ENCODE data around the gene CYTH4.

CYTH4 gene

DNA sequence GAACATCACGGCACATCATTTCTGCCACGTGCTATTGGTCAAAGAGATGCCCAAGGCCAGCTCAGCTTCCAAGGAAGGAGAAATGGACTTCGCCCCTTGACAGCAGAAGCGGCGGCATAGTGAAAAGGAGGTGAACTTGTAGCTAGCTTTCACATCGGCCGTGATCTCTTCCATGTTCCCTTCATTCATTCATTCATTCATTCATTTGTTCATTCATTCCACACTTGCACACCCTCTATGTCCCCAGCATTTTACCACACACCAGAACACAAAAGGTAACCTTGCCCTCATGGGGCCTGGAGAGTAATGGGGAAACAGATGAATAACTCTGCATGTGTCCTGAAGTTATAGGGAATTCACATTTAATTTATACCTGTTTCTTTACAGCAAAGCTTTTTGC lies 1.1 kb upstream of the CYTH4 start:
- Histone ChIP-seq H3K4me3 (ENCODE audit: severe bottlenecking) (no peak overlapping the region), H3K27me3 (ENCODE audit: insufficient read depth, poor library complexity, severe bottlenecking) (no peaks in the 10 kb centered on the region), H3K9me3 (ENCODE audit: severe bottlenecking) (no peaks in the 10 kb centered on the region), H3K36me3 (ENCODE audit: low read depth) (no peaks in the 10 kb centered on the region), H3K4me1 (ENCODE audit: insufficient read depth, poor library complexity, severe bottlenecking) (peaks cover 7% of the 10 kb centered on the region), H3K27ac (ENCODE audit: poor library complexity, severe bottlenecking) (no peak overlapping the region)
- ATAC-seq (ENCODE audit: low read depth): no peak
- DNase-seq (ENCODE audit: low spot score): no peak
- no peak for TF ChIP-seq CTCF (IDR thresholded peaks at IDR 0.05; ENCODE audit: poor library complexity, severe bottlenecking)

DNA sequence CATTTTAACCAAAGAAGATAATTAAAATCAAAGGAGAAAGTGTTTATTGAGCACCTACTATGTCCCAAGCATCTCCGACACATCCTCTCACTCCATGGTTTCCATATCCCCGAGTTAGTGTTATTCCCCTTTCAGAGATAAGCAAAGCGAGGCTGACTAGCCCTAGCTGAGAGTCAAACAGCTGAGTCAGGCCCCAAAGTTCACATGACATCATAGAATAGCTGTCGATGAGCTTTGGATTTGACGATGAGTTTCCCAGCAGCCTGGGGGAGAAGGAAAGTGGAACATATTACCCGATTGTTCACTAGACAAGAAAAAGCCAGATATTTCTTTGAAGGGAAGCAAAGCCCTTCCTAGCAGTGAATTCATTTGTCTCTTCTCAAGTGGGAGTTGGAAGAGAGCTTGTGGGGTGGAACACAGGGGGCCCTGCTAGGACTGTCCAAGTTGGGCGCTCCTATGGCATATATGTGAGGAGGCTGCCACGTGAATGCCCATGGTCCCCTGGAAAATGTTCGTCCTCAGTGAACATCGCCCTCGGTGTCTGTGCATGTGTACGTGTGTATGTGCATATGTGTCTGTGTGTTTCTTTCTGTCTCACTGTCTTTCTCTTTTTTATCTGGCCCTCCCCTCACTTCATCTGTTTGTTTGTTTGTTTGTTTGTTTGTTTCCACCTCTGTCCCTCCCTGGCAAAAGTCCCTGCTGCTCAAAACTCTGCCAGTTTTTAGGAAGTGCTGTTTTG lies 493 bp upstream of the CYTH4 start:
- DNase-seq (ENCODE audit: low spot score) (no peak), ATAC-seq (ENCODE audit: low read depth) (no peak)
- Histone ChIP-seq H3K27me3 (ENCODE audit: insufficient read depth, poor library complexity, severe bottlenecking) (no peaks in the 10 kb centered on the region), H3K4me3 (ENCODE audit: severe bottlenecking) (no peak overlapping the region), H3K4me1 (ENCODE audit: insufficient read depth, poor library complexity, severe bottlenecking) (peaks cover 7% of the 10 kb centered on the region), H3K36me3 (ENCODE audit: low read depth) (no peaks in the 10 kb centered on the region), H3K27ac (ENCODE audit: poor library complexity, severe bottlenecking) (no peak overlapping the region), H3K9me3 (ENCODE audit: severe bottlenecking) (no peaks in the 10 kb centered on the region)
- TF ChIP-seq CTCF (IDR thresholded peaks at IDR 0.05; ENCODE audit: poor library complexity, severe bottlenecking): no peak

DNA sequence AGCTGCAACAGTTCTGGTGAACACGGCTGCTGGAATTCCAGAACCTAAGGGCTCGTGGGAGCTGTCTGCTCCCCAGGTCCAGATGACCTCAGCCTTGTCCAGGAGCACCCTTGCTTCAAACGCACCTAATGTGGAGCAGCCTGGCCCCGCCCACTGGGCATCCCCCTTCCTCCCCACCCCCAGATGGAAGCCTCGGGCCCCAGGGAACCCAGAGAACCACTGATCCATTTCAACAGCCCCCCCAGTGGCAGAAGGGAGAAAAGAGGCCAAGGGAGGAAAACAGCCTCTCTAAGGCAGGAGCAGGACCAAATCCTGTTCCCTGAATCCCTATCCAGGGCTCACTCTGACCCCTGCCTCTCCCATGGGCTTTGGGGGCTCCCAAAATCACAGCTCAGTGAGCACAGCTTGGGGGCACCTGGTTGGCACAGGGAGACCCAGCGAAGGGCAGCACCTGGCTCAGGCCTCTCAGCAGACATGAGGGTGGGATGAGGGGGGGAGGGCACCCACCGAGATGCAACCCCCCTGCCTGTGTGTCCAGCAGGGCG lies 1.2 kb downstream of the CYTH4 start:
- DNase-seq (ENCODE audit: low spot score) (no peak), ATAC-seq (ENCODE audit: low read depth) (no peak)
- TF ChIP-seq CTCF (IDR thresholded peaks at IDR 0.05; ENCODE audit: poor library complexity, severe bottlenecking): no peak
- H3K36me3 ChIP-seq (ENCODE audit: low read depth): no peaks in the 10 kb centered on the region
- no peak overlapping the region for H3K4me3 ChIP-seq (ENCODE audit: severe bottlenecking)
- H3K27me3 ChIP-seq (ENCODE audit: insufficient read depth, poor library complexity, severe bottlenecking): no peaks in the 10 kb centered on the region
- no peaks in the 10 kb centered on the region for H3K9me3 ChIP-seq (ENCODE audit: severe bottlenecking)
- H3K4me1 ChIP-seq (ENCODE audit: insufficient read depth, poor library complexity, severe bottlenecking): peaks cover 7% of the 10 kb centered on the region
- H3K27ac ChIP-seq (ENCODE audit: poor library complexity, severe bottlenecking): no peak overlapping the region

DNA sequence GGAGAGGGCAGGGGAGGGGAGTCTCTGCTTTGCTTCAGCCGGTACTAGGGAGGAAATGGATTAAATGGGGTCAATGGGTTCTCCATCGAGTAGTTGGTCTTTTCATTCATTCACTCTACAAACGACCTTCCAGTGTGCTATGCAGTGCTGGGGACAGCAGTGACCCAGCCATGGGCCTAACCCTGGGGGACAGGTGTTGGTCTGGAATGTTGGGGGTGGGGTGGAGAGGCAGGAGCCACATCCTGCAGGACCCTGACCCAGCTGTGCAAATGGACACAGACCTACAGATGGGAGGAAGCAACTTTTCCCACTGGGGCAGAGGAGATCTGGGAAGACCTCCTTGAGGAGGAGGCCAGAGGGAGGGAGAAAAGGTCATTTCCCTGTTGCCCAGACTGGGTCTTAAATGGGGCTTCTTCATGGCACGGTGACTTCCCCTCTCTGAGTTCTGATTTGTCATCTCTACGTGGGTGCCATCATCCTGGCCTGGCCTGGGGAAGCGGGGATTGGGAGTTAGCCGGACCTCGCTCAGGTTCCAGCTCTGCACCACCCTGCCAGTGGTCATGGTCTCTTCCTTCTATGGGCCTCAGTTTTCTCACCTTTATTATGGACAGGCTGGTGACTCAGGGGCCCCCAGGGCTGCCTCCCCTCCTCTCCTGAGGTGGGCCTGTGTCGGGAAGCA lies 2.0 kb downstream of the CYTH4 start:
- DNase-seq (ENCODE audit: low spot score): no peak
- Histone ChIP-seq H3K27ac (ENCODE audit: poor library complexity, severe bottlenecking) (no peak overlapping the region), H3K9me3 (ENCODE audit: severe bottlenecking) (no peaks in the 10 kb centered on the region), H3K27me3 (ENCODE audit: insufficient read depth, poor library complexity, severe bottlenecking) (no peaks in the 10 kb centered on the region), H3K4me1 (ENCODE audit: insufficient read depth, poor library complexity, severe bottlenecking) (peaks cover 7% of the 10 kb centered on the region), H3K4me3 (ENCODE audit: severe bottlenecking) (no peak overlapping the region), H3K36me3 (ENCODE audit: low read depth) (no peaks in the 10 kb centered on the region)
- TF ChIP-seq CTCF (IDR thresholded peaks at IDR 0.05; ENCODE audit: poor library complexity, severe bottlenecking): no peak
- no peak for ATAC-seq (ENCODE audit: low read depth)

Data from RWPE2 (cell line).